OCI-LY7 (cell line): ENCODE measurements around the gene OR2A1. TPM values are rescaled to one million over a fixed set of nuclear protein-coding genes. Genes with fewer than 3 reads are reported as not detected.
"Not testable (repeated sequence)": the region's sequence is repeated elsewhere in the genome, so short reads cannot be mapped to it uniquely, and the experiment has no call there.

Experiments used
- BruUV-seq: library from RNA; stranded (reverse); fragments of 400-500 nt; replicated peaks from 2 replicates; lab custom pipeline; 2021; lab: Mats Ljungman, UMichigan
- CTCF ChIA-PET: fragments of 300-600 bp; sonication (Branson Sonifier 250); formaldehyde crosslinking; loops from one replicate; lab custom pipeline; 2022; ENCODE audit warnings: antibody characterized with exemption; ENCODE audit not compliant: unreplicated experiment; lab: Charles Lee
- POLR2A ChIA-PET: fragments of 300-600 bp; sonication (Branson Sonifier 250); formaldehyde crosslinking; loops from one replicate; lab custom pipeline; 2022; ENCODE audit warnings: antibody characterized with exemption; lab: Charles Lee
- DNase-seq: peaks from one replicate; pipeline ENCODE4 v3.0.0-alpha.2; 2015; ENCODE audit warnings: low spot score
- H2AFZ ChIP-seq: fragments of 200-600 bp; sonication (generic), shearing (Covaris generic); 2 replicates; pipeline ENCODE4 v1.6.1; 2014; ENCODE audit warnings: mild to moderate bottlenecking, antibody characterized with exemption, low read length, moderate library complexity
- H3K27ac ChIP-seq: fragments of 200-600 bp; sonication (generic); 2 replicates; pipeline ENCODE4 v1.5.1; 2014; ENCODE audit warnings: mixed run types, low read depth, mild to moderate bottlenecking, moderate library complexity, low read length, inconsistent platforms; ENCODE audit not compliant: poor library complexity, severe bottlenecking
- H3K36me3 ChIP-seq: fragments of 200-600 bp; sonication (generic); 2 replicates; pipeline ENCODE4 v1.6.1; 2014; ENCODE audit warnings: mild to moderate bottlenecking, antibody characterized with exemption, low read length, moderate library complexity, mixed read lengths; ENCODE audit not compliant: insufficient read depth
- H3K4me1 ChIP-seq: fragments of 200-600 bp; sonication (generic); 2 replicates; pipeline ENCODE4 v1.5.1; 2014; ENCODE audit warnings: mild to moderate bottlenecking, low read length; ENCODE audit not compliant: insufficient read depth, poor library complexity, severe bottlenecking
- H3K4me2 ChIP-seq: fragments of 200-600 bp; sonication (generic); 2 replicates; pipeline ENCODE4 v1.6.1; 2014; ENCODE audit warnings: mild to moderate bottlenecking, low read length
- H3K4me3 ChIP-seq: fragments of 200-600 bp; sonication (generic); 2 replicates; pipeline ENCODE4 v1.5.1; 2014; ENCODE audit warnings: mild to moderate bottlenecking, low read depth, low read length; ENCODE audit not compliant: poor library complexity, severe bottlenecking
- H3K79me2 ChIP-seq: fragments of 200-600 bp; sonication (generic); 2 replicates; pipeline ENCODE4 v1.6.1; 2016; ENCODE audit warnings: low read depth, mild to moderate bottlenecking, low read length, moderate library complexity, mixed read lengths; ENCODE audit not compliant: insufficient read depth
- H3K9me2 ChIP-seq: fragments of 200-600 bp; sonication (generic); 2 replicates; pipeline ENCODE4 v1.6.1; 2016; ENCODE audit warnings: mild to moderate bottlenecking, low read length, mixed read lengths; ENCODE audit not compliant: insufficient read depth
- H3K9me3 ChIP-seq: fragments of 200-600 bp; sonication (generic); 2 replicates; pipeline ENCODE4 v1.6.1; 2014; ENCODE audit warnings: mild to moderate bottlenecking, mixed run types, low read length, mixed read lengths
- H4K20me1 ChIP-seq: fragments of 200-600 bp; sonication (generic); 2 replicates; pipeline ENCODE4 v1.6.1; 2014; ENCODE audit warnings: mild to moderate bottlenecking, antibody characterized with exemption, low read length, moderate library complexity, mixed read lengths; ENCODE audit not compliant: insufficient read depth
- intact Hi-C: fragments of 100-400 bp; cut with micrococcal nuclease; formaldehyde crosslinking; loops from one replicate; pipeline ENCODE4 v1.10.0; 2022; ENCODE audit not compliant: unreplicated experiment
- total RNA-seq, 2 experiments: library from RNA; depleted of rRNA in 1 of 2; stranded (reverse); fragments of >200 nt in 1 of 2; shearing (Covaris generic) in 1 of 2; gene quantifications; 2 replicates each; pipeline ENCODE4 v1.2.3, GENCODE V29; 2014 to 2022

OR2A1 gene
- total RNA-seq, 2 experiments from 2014 or later: not detected

GRCh38 chr7:144282490-144282889 lies 29.7 kb upstream of the OR2A1 start:
- BruUV-seq, POLR2A ChIA-PET, H4K20me1 ChIP-seq, H3K79me2 ChIP-seq, H3K36me3 ChIP-seq, H3K9me2 ChIP-seq, H3K9me3 ChIP-seq, CTCF ChIA-PET, H2AFZ ChIP-seq, DNase-seq, H3K4me2 ChIP-seq, H3K4me1 ChIP-seq, H3K4me3 ChIP-seq, H3K27ac ChIP-seq, intact Hi-C loops: not testable (repeated sequence)

- H3K9me2 ChIP-seq, H4K20me1 ChIP-seq, CTCF ChIA-PET, H3K36me3 ChIP-seq, POLR2A ChIA-PET, H3K79me2 ChIP-seq, H3K4me2 ChIP-seq, H3K4me3 ChIP-seq, intact Hi-C loops, H2AFZ ChIP-seq, DNase-seq, H3K4me1 ChIP-seq, H3K27ac ChIP-seq, BruUV-seq, H3K9me3 ChIP-seq: not testable (repeated sequence)
Observed at GRCh38 chr7:144283716-144284115, 28.5 kb upstream of the OR2A1 start.

- H3K4me2 ChIP-seq, H3K36me3 ChIP-seq, H3K4me3 ChIP-seq, H4K20me1 ChIP-seq, H3K27ac ChIP-seq, H3K9me2 ChIP-seq, CTCF ChIA-PET, H3K79me2 ChIP-seq, H2AFZ ChIP-seq, H3K9me3 ChIP-seq, intact Hi-C loops, DNase-seq, H3K4me1 ChIP-seq, POLR2A ChIA-PET, BruUV-seq: not testable (repeated sequence)
Observed at GRCh38 chr7:144287171-144287784, 24.9 kb upstream of the OR2A1 start.

- H3K79me2 ChIP-seq, BruUV-seq, H3K4me1 ChIP-seq, POLR2A ChIA-PET, H3K4me2 ChIP-seq, H3K36me3 ChIP-seq, H3K9me2 ChIP-seq, intact Hi-C loops, H4K20me1 ChIP-seq, H3K9me3 ChIP-seq, H2AFZ ChIP-seq, H3K27ac ChIP-seq, CTCF ChIA-PET, DNase-seq, H3K4me3 ChIP-seq: not testable (repeated sequence)
Observed at GRCh38 chr7:144291607-144292006, 20.6 kb upstream of the OR2A1 start.

- POLR2A ChIA-PET, BruUV-seq, H3K79me2 ChIP-seq, H3K9me3 ChIP-seq, H3K27ac ChIP-seq, H3K4me1 ChIP-seq, H2AFZ ChIP-seq, H3K9me2 ChIP-seq, H3K4me3 ChIP-seq, CTCF ChIA-PET, intact Hi-C loops, H3K36me3 ChIP-seq, H3K4me2 ChIP-seq, H4K20me1 ChIP-seq, DNase-seq: not testable (repeated sequence)
Observed at GRCh38 chr7:144292384-144293161, 19.6 kb upstream of the OR2A1 start.

- H3K27ac ChIP-seq, H3K4me3 ChIP-seq, H3K36me3 ChIP-seq, CTCF ChIA-PET, intact Hi-C loops, H3K79me2 ChIP-seq, H3K9me2 ChIP-seq, POLR2A ChIA-PET, H3K4me2 ChIP-seq, H4K20me1 ChIP-seq, BruUV-seq, H3K4me1 ChIP-seq, H2AFZ ChIP-seq, DNase-seq, H3K9me3 ChIP-seq: not testable (repeated sequence)
Observed at GRCh38 chr7:144293794-144294499, 18.3 kb upstream of the OR2A1 start.
